22Rv1 (cell line): ENCODE measurements around the gene SIPA1L3.

Experiments used
- CTCF ChIP-seq: fragments of 450-650 bp; IDR thresholded peaks from 2 replicates; pipeline ENCODE4 v1.5.1; 2017; ENCODE audit warnings: mild to moderate bottlenecking
- ZFX ChIP-seq: fragments of 450-650 bp; IDR thresholded peaks from 2 replicates; pipeline ENCODE4 v1.6.1; 2017; ENCODE audit warnings: antibody characterized with exemption, borderline replicate concordance

- TF ChIP-seq CTCF (no peak), ZFX (no peak)
These were observed 300.5 kb downstream of the SIPA1L3 start for GRCh38 chr19:38207543-38207942.
